DOHH2 (cell line): ENCODE measurements around the gene FHOD3.
"Not testable (repeated sequence)": the region's sequence is repeated elsewhere in the genome, so short reads cannot be mapped to it uniquely, and the experiment has no call there.

Experiments used
- H3F3A ChIP-seq: fragments of 200-600 bp; sonication (generic), shearing (Covaris generic); 2 replicates; pipeline ENCODE4 v1.6.0; 2016; ENCODE audit warnings: antibody characterized with exemption, mild to moderate bottlenecking; ENCODE audit not compliant: control insufficient read depth, insufficient read depth
- H3K27ac ChIP-seq: fragments of 200-600 bp; sonication (generic); 2 replicates; pipeline ENCODE4 v1.5.1; 2014; ENCODE audit warnings: low read depth, mild to moderate bottlenecking, low read length, moderate library complexity
- H3K27me3 ChIP-seq: fragments of 200-600 bp; sonication (generic); 2 replicates; pipeline ENCODE4 v1.6.1; 2014; ENCODE audit warnings: mild to moderate bottlenecking, low read length, mixed read lengths; ENCODE audit not compliant: control insufficient read depth
- H3K36me3 ChIP-seq: fragments of 200-600 bp; sonication (generic); 2 replicates; pipeline ENCODE4 v1.6.1; 2014; ENCODE audit warnings: mild to moderate bottlenecking, low read length, moderate library complexity, mixed read lengths; ENCODE audit not compliant: control insufficient read depth
- H3K4me1 ChIP-seq: fragments of 200-600 bp; sonication (generic); 2 replicates; pipeline ENCODE4 v1.6.1; 2014; ENCODE audit warnings: mild to moderate bottlenecking, low read length, mixed read lengths; ENCODE audit not compliant: control insufficient read depth
- H3K4me2 ChIP-seq: fragments of 200-600 bp; sonication (generic); 2 replicates; pipeline ENCODE4 v1.6.0; 2014; ENCODE audit warnings: mild to moderate bottlenecking, low read length, moderate library complexity
- H3K4me3 ChIP-seq: fragments of 200-600 bp; sonication (generic); 2 replicates; pipeline ENCODE4 v1.5.1; 2014; ENCODE audit warnings: mild to moderate bottlenecking, low read length, mixed read lengths
- H3K79me2 ChIP-seq: fragments of 200-600 bp; sonication (generic); 2 replicates; pipeline ENCODE4 v1.6.1; 2014; ENCODE audit warnings: mild to moderate bottlenecking, low read length, mixed read lengths; ENCODE audit not compliant: control insufficient read depth
- H3K9me2 ChIP-seq: fragments of 200-600 bp; sonication (generic); replicated peaks from 2 replicates; pipeline ENCODE4 v1.6.1; 2014; ENCODE audit warnings: mild to moderate bottlenecking, low read length, mixed read lengths; ENCODE audit not compliant: control insufficient read depth
- H3K9me3 ChIP-seq: fragments of 200-600 bp; sonication (generic); 2 replicates; pipeline ENCODE4 v1.6.1; 2014; ENCODE audit warnings: antibody characterized with exemption, low read length, mixed read lengths; ENCODE audit not compliant: control insufficient read depth, insufficient read depth
- H4K20me1 ChIP-seq: fragments of 200-600 bp; sonication (generic); 2 replicates; pipeline ENCODE4 v1.6.0; 2014; ENCODE audit warnings: low read depth, mild to moderate bottlenecking, antibody characterized with exemption, low read length, moderate library complexity; ENCODE audit not compliant: control insufficient read depth, insufficient read depth
- EZH2phosphoT487 ChIP-seq: fragments of 200-600 bp; sonication (generic); IDR thresholded peaks from 2 replicates; pipeline ENCODE4 v1.6.1; 2017; ENCODE audit warnings: borderline replicate concordance, mild to moderate bottlenecking, antibody characterized with exemption, low read length, moderate library complexity, mixed read lengths
- TF ChIP-seq, protein P1 (sequence below): fragments of 200-600 bp; sonication (generic); IDR thresholded peaks from one replicate; pipeline ENCODE4 v1.5.1; 2014; ENCODE audit warnings: antibody characterized with exemption, mild to moderate bottlenecking, low read depth, low read length; ENCODE audit not compliant: poor library complexity, severe bottlenecking

The FHOD3 gene

DNA sequence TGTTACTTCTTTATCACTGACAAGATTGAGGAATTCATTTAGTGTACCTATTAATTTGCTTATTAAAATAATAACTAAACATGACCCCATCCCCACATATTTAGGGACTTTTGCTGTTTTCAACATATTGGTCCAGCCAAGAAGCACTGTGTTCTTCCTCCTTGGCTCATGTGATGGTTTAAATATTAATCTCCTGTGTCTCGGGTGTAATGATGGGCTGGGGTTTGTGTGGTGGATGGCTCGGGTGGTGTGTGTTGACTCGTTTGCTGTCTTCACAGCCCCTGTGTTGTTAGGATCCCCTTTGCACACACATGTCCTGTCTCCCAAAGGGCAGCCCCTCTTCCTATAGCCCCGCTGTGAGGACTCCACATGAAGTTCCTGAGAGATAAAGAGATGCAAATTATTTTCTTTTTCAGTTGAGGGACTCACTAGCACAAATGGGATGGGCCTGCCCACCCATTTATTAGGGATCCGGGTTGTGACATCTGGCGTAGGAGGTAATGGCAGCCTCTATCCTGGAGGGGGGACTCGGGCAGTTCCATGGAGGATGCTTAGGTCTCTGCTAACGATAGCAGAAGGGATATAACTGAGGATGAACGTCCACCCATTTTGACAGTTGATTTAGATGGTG, 53.4 kb downstream of the FHOD3 start:
- TF ChIP-seq, protein P1, sequence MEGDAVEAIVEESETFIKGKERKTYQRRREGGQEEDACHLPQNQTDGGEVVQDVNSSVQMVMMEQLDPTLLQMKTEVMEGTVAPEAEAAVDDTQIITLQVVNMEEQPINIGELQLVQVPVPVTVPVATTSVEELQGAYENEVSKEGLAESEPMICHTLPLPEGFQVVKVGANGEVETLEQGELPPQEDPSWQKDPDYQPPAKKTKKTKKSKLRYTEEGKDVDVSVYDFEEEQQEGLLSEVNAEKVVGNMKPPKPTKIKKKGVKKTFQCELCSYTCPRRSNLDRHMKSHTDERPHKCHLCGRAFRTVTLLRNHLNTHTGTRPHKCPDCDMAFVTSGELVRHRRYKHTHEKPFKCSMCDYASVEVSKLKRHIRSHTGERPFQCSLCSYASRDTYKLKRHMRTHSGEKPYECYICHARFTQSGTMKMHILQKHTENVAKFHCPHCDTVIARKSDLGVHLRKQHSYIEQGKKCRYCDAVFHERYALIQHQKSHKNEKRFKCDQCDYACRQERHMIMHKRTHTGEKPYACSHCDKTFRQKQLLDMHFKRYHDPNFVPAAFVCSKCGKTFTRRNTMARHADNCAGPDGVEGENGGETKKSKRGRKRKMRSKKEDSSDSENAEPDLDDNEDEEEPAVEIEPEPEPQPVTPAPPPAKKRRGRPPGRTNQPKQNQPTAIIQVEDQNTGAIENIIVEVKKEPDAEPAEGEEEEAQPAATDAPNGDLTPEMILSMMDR = no peak
- TF ChIP-seq EZH2phosphoT487 = no peak
- H3K9me2 ChIP-seq = no peaks in the 10 kb centered on the region
- H3K27me3 ChIP-seq = peaks cover 10% of the 10 kb centered on the region
- H3K4me2 ChIP-seq = no peak overlapping the region
- no peaks in the 10 kb centered on the region for H3F3A ChIP-seq
- H3K27ac ChIP-seq = no peak overlapping the region
- no peak overlapping the region for H3K4me3 ChIP-seq
- no peaks in the 10 kb centered on the region for H3K4me1 ChIP-seq
- H3K36me3 ChIP-seq = no peaks in the 10 kb centered on the region
- H3K79me2 ChIP-seq = no peaks in the 10 kb centered on the region
- no peaks in the 10 kb centered on the region for H4K20me1 ChIP-seq
- H3K9me3 ChIP-seq = no peaks in the 10 kb centered on the region

DNA sequence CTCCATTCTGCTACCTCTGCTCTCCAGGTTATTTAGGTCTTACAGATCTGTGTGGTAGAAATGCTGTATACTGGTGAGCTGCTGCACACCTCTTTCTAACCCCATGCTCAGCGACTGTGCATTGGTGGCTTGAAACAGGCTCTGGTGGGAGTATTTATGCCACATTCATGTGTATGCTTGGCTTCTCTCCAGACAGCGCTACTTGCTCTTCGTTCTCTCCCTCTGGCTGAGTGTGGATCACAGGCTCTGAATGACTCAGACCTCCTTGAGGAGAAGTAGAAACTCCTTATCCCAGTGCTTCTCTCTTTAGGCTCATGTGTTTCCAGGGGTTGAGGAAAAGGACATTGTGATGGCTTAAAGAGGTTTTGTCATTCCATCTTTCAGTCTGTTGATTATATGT, 54.9 kb downstream of the FHOD3 start:
- H3K4me3 ChIP-seq = no peak overlapping the region
- no peaks in the 10 kb centered on the region for H4K20me1 ChIP-seq
- H3K79me2 ChIP-seq = no peaks in the 10 kb centered on the region
- no peaks in the 10 kb centered on the region for H3K9me3 ChIP-seq
- no peaks in the 10 kb centered on the region for H3K9me2 ChIP-seq
- TF ChIP-seq, protein P1 = no peak
- no peak for TF ChIP-seq EZH2phosphoT487
- H3K4me1 ChIP-seq = no peaks in the 10 kb centered on the region
- H3K27me3 ChIP-seq = peaks cover 10% of the 10 kb centered on the region
- H3K36me3 ChIP-seq = no peaks in the 10 kb centered on the region
- H3K27ac ChIP-seq = no peak overlapping the region
- H3K4me2 ChIP-seq = no peak overlapping the region
- no peaks in the 10 kb centered on the region for H3F3A ChIP-seq

DNA sequence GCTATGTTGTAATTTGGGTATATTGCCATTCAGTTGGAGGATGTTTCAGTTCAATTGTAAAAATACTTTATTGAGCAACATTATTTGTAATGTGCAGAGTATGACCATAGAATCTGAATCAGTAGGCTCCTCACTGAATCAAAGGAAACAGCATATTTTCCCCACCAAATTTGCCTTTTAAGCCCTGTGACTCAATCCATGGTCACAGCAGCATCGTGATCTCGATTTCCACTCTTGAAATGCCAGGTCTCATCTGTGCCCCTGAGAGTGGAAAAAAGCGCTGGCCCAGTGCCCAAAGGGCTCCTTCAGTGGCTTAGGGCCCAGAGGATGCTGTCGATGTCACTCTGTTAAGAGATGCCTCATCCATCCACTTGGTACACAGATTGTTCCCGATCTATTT, 57.5 kb downstream of the FHOD3 start:
- Histone ChIP-seq H3K4me1 (no peaks in the 10 kb centered on the region), H3K79me2 (no peaks in the 10 kb centered on the region), H3K27me3 (peaks cover 10% of the 10 kb centered on the region), H3K27ac (no peak overlapping the region), H3K36me3 (no peaks in the 10 kb centered on the region), H3K9me3 (no peaks in the 10 kb centered on the region), H4K20me1 (no peaks in the 10 kb centered on the region), H3K4me2 (no peak overlapping the region), H3K4me3 (no peak overlapping the region), H3F3A (no peaks in the 10 kb centered on the region), H3K9me2 (no peaks in the 10 kb centered on the region)
- no peak for TF ChIP-seq EZH2phosphoT487
- TF ChIP-seq, protein P1 = no peak

DNA sequence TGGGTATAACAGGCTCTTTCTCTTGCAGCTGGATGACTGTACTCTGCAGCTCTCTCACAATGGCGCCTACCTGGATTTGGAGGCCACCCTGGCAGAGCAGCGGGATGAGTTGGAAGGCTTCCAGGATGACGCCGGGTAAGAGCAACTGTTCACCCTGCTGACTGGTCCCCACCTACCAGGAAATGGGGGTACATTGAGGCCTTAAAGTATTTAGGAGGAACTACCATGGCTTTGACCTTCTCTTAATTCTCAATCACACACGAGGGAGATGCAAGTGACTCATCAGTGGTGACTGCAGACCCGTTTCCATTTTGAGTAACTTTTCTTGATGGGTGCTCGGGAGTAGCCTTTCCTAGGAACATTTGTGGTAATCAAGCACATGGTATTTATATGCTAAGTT, 58.0 kb downstream of the FHOD3 start:
- TF ChIP-seq, protein P1 = no peak
- TF ChIP-seq EZH2phosphoT487 = no peak
- Histone ChIP-seq H3K9me3 (no peaks in the 10 kb centered on the region), H3K36me3 (no peaks in the 10 kb centered on the region), H3K4me3 (no peak overlapping the region), H3K27me3 (peaks cover 10% of the 10 kb centered on the region), H3K4me1 (no peaks in the 10 kb centered on the region), H3K4me2 (no peak overlapping the region), H3K9me2 (no peaks in the 10 kb centered on the region), H3K27ac (no peak overlapping the region), H3K79me2 (no peaks in the 10 kb centered on the region), H4K20me1 (no peaks in the 10 kb centered on the region), H3F3A (no peaks in the 10 kb centered on the region)

DNA sequence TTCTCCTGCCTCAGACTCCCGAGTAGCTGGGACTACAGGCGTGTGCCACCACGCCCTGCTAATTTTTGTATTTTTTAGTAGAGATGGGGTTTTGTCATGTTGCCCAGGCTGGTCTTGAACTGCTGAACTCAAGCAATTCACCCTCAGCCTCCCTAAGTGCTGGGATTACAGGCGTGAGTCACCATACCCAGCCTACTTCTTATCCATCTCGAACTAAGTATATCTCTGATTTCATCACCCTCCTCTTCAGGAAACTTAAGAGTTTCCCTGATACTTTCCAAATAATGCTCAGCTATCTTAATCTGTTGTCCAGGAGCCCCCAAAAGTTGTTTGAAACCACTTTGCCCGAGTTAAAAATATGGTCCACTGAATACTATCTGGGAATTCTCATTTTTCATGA, 59.2 kb downstream of the FHOD3 start:
- not testable (repeated sequence) for H3K9me2 ChIP-seq, H3K27me3 ChIP-seq, H3K4me1 ChIP-seq, H3K4me3 ChIP-seq, H3K27ac ChIP-seq, H3K79me2 ChIP-seq, H4K20me1 ChIP-seq, H3K36me3 ChIP-seq, H3K4me2 ChIP-seq, H3K9me3 ChIP-seq, H3F3A ChIP-seq
